ENCODE measurements around the gene SLC25A12. TPM values are rescaled to one million over a fixed set of nuclear protein-coding genes. Genes with fewer than 3 reads are reported as not detected.

SLC25A12 gene
- total RNA-seq, 3 donors from 2014 or later, result 15.5 to 54.7 (median 39.2) TPM

GRCh38 chr2:171747371-171747770, 146.7 kb downstream of the SLC25A12 start:
- H3K36me3 ChIP-seq, result no peaks in the 10 kb centered on the region
- no peak overlapping the region for H3K27ac ChIP-seq
- H3K27me3 ChIP-seq, result no peaks in the 10 kb centered on the region
- H3K4me1 ChIP-seq, result no peaks in the 10 kb centered on the region
- intact Hi-C loops (cut with DNase I; ENCODE audit: low total_unique reads), result no loop called here
- no peaks in the 10 kb centered on the region for H3K9me3 ChIP-seq
- TF ChIP-seq CTCF (IDR thresholded peaks at IDR 0.05) (no peak), POLR2A (IDR thresholded peaks at IDR 0.05) (no peak), POLR2AphosphoS5 (IDR thresholded peaks at IDR 0.05) (no peak)
- H3K4me3 ChIP-seq, result no peak overlapping the region
- no peak for DNase-seq (ENCODE audit: low spot score in 2 of 2)

- no peaks in the 10 kb centered on the region for H3K9me3 ChIP-seq
- intact Hi-C loops (cut with DNase I; ENCODE audit: low total_unique reads), result no loop called here
- H3K27ac ChIP-seq, result no peak overlapping the region
- no peak overlapping the region for H3K4me3 ChIP-seq
- H3K36me3 ChIP-seq, result no peaks in the 10 kb centered on the region
- no peak for DNase-seq (ENCODE audit: low spot score in 2 of 2)
- H3K4me1 ChIP-seq, result no peaks in the 10 kb centered on the region
- no peak for TF ChIP-seq POLR2A (IDR thresholded peaks at IDR 0.05)
- TF ChIP-seq POLR2AphosphoS5 (IDR thresholded peaks at IDR 0.05), result no peak
- TF ChIP-seq CTCF (IDR thresholded peaks at IDR 0.05), result no peak
- no peaks in the 10 kb centered on the region for H3K27me3 ChIP-seq
These were observed 148.2 kb downstream of the SLC25A12 start for GRCh38 chr2:171745806-171746205.

- Histone ChIP-seq H3K27ac (no peak overlapping the region), H3K27me3 (no peaks in the 10 kb centered on the region), H3K9me3 (no peaks in the 10 kb centered on the region), H3K4me1 (no peaks in the 10 kb centered on the region), H3K36me3 (no peaks in the 10 kb centered on the region), H3K4me3 (no peak overlapping the region)
- intact Hi-C loops (cut with DNase I; ENCODE audit: low total_unique reads), result no loop called here
- DNase-seq (ENCODE audit: low spot score in 2 of 2), result no peak
- TF ChIP-seq CTCF (IDR thresholded peaks at IDR 0.05), result no peak
- no peak for TF ChIP-seq POLR2AphosphoS5 (IDR thresholded peaks at IDR 0.05)
These were observed 148.9 kb downstream of the SLC25A12 start for GRCh38 chr2:171745141-171745540.

GRCh38 chr2:171742760-171743159, 151.3 kb downstream of the SLC25A12 start:
- no peak for DNase-seq (ENCODE audit: low spot score in 2 of 2)
- H3K4me3 ChIP-seq, result no peak overlapping the region
- H3K27me3 ChIP-seq, result no peaks in the 10 kb centered on the region
- H3K27ac ChIP-seq, result no peak overlapping the region
- no peaks in the 10 kb centered on the region for H3K9me3 ChIP-seq
- TF ChIP-seq POLR2AphosphoS5 (IDR thresholded peaks at IDR 0.05), result no peak
- TF ChIP-seq POLR2A (IDR thresholded peaks at IDR 0.05), result no peak
- TF ChIP-seq CTCF (IDR thresholded peaks at IDR 0.05), result no peak
- H3K36me3 ChIP-seq, result no peaks in the 10 kb centered on the region
- intact Hi-C loops (cut with DNase I; ENCODE audit: low total_unique reads), result no loop called here
- no peaks in the 10 kb centered on the region for H3K4me1 ChIP-seq

- Histone ChIP-seq H3K4me1 (no peaks in the 10 kb centered on the region), H3K4me3 (no peak overlapping the region), H3K27ac (no peak overlapping the region), H3K36me3 (no peaks in the 10 kb centered on the region), H3K9me3 (no peaks in the 10 kb centered on the region), H3K27me3 (no peaks in the 10 kb centered on the region)
- no peak for TF ChIP-seq POLR2AphosphoS5 (IDR thresholded peaks at IDR 0.05)
- no peak for TF ChIP-seq POLR2A (IDR thresholded peaks at IDR 0.05)
- no peak for TF ChIP-seq CTCF (IDR thresholded peaks at IDR 0.05)
- intact Hi-C loops (cut with DNase I; ENCODE audit: low total_unique reads), result no loop called here
- no peak for DNase-seq (ENCODE audit: low spot score in 2 of 2)
These were observed 152.9 kb downstream of the SLC25A12 start for GRCh38 chr2:171741189-171741588.
